IgD-negative memory B cell (primary cell): ENCODE results near the gene PHACTR3. TPM values are rescaled to one million over a fixed set of nuclear protein-coding genes. Genes with fewer than 3 reads are reported as not detected.

ENCODE experiments used
- H3K27ac Mint-ChIP-seq, 3 donors: one replicate each; pipeline ENCODE4 v1.8.0; 2020 to 2022; ENCODE audit warnings: mild to moderate bottlenecking in 3 of 3, mixed read lengths in 3 of 3, moderate library complexity in 1 of 3
- H3K27me3 Mint-ChIP-seq: one replicate; pipeline ENCODE4 v1.8.0; 2021; ENCODE audit warnings: mixed read lengths
- H3K36me3 Mint-ChIP-seq: one replicate; pipeline ENCODE4 v1.8.0; 2020; ENCODE audit warnings: mild to moderate bottlenecking, mixed read lengths
- H3K4me1 Mint-ChIP-seq, 3 donors: one replicate each; pipeline ENCODE4 v1.8.0; 2020 to 2022; ENCODE audit warnings: mixed read lengths in 3 of 3, mild to moderate bottlenecking in 1 of 3
- H3K4me3 Mint-ChIP-seq, 4 donors: one replicate each; pipeline ENCODE4 v1.8.0; 2020 to 2022; ENCODE audit warnings: mild to moderate bottlenecking in 4 of 4, mixed read lengths in 4 of 4, moderate library complexity in 3 of 4
- H3K9me3 Mint-ChIP-seq, 3 donors: one replicate each; pipeline ENCODE4 v1.8.0; 2020 to 2021; ENCODE audit warnings: mixed read lengths in 3 of 3, mild to moderate bottlenecking in 1 of 3
- polyA plus RNA-seq: library from polyadenylated mRNA; unstranded; fragments of 300-500 nt; fragmentation: Illumina TruSeq; gene quantifications from one replicate; pipeline ENCODE4 v1.2.3, GENCODE V29; 2021

PHACTR3 gene
- polyA plus RNA-seq, 1 donor from 2014 or later, result not detected

DNA sequence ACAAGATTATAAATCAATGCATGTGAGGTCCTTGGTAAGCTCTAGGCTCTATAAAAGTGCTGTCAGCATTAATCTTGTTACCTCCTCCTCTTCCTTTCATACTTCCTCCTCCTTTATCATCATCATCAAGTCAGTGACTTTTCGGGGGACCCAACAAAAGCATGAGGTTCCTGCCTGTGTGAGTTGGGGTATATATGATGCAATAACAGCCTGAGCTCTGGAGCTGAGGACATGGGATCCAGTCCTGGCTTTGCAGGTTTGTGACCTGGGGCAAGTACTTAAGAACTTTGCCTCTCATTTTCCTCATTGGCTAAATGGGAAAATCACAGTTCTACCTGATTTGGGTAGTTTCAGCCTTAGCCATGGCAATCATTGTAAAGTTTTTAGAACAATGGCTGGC is 7.1 kb upstream of the PHACTR3 start:
- Mint-ChIP-seq H3K4me1 (peaks cover 0 to 2% (median 0%) of the 10 kb centered on the region in 3 donors), H3K27me3 (peaks cover 16% of the 10 kb centered on the region), H3K9me3 (peaks cover 0 to 4% (median 0%) of the 10 kb centered on the region in 3 donors)

GRCh38 chr20:59598625-59599310 is 5.6 kb upstream of the PHACTR3 start:
- Mint-ChIP-seq H3K9me3 (no peaks in the 10 kb centered on the region), H3K4me3 (no peak overlapping the region), H3K4me1 (peaks cover 0 to 2% (median 0%) of the 10 kb centered on the region in 3 donors), H3K27me3 (peaks cover 24% of the 10 kb centered on the region), H3K27ac (no peak overlapping the region), H3K36me3 (no peaks in the 10 kb centered on the region)

More for the DNA sequence above, 7.1 kb upstream of the PHACTR3 start:
- H3K36me3 Mint-ChIP-seq, result no peaks in the 10 kb centered on the region
- H3K27ac Mint-ChIP-seq, result no peak overlapping the region
- H3K4me3 Mint-ChIP-seq, result no peak overlapping the region

DNA sequence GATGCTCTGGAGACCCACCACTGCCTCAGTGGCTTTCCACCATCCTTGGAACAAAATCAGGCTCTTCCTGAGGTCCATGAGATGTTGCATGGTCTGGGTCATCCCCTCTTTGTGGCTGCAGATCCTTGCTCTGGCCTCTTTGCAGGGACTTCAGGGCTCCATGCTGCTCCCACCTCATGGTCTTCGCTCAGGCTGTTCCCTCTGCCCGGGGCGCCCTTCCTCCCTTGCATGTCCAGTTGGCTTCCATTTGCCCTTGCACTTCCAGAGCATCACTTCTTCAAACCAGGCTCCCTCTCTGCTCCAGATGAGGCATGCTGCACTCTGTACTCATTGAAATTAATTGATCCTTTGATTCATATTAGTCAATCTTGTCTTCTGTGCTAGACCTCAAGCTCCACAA is 4.4 kb upstream of the PHACTR3 start:
- Mint-ChIP-seq H3K4me1 (peaks cover 0 to 2% (median 0%) of the 10 kb centered on the region in 3 donors), H3K27ac (peak overlapping the region in 1 of 3 donors; percentile 72), H3K27me3 (peaks cover 22% of the 10 kb centered on the region), H3K9me3 (no peaks in the 10 kb centered on the region), H3K4me3 (no peak overlapping the region), H3K36me3 (no peaks in the 10 kb centered on the region)

DNA sequence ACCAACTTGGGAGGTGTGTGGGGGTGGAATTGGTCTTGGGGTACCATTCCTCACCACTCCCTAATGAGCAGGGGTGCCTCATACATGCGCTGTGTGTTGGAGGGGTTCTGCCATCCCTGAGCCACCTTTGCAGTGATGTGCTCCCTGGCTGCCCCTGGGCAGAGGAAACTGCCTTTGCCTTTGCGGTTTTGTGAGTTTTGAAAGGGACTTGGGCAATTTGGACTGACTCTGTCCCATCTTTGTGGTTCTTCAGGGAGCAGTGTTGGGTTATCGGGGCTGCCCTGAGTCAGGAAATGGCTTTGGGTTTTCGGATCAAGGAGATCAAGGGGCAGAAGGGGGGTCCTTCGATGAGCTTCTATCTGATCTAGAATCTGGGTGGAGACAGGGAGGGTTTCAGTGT is 3.9 kb upstream of the PHACTR3 start:
- Mint-ChIP-seq H3K27ac (no peak overlapping the region), H3K36me3 (no peaks in the 10 kb centered on the region), H3K27me3 (peaks cover 22% of the 10 kb centered on the region), H3K4me1 (peaks cover 0 to 2% (median 0%) of the 10 kb centered on the region in 3 donors), H3K4me3 (no peak overlapping the region), H3K9me3 (no peaks in the 10 kb centered on the region)

- Mint-ChIP-seq H3K4me3 (no peak overlapping the region), H3K9me3 (no peaks in the 10 kb centered on the region), H3K36me3 (no peaks in the 10 kb centered on the region), H3K27ac (no peak overlapping the region), H3K27me3 (peaks cover 29% of the 10 kb centered on the region), H3K4me1 (peaks cover 0 to 2% (median 0%) of the 10 kb centered on the region in 3 donors)
Observed at GRCh38 chr20:59602546-59603080, 1.7 kb upstream of the PHACTR3 start.

GRCh38 chr20:59603176-59603575 is 1.2 kb upstream of the PHACTR3 start:
- no peak overlapping the region for H3K4me3 Mint-ChIP-seq
- H3K27me3 Mint-ChIP-seq, result peaks cover 28% of the 10 kb centered on the region
- no peaks in the 10 kb centered on the region for H3K9me3 Mint-ChIP-seq
- no peaks in the 10 kb centered on the region for H3K36me3 Mint-ChIP-seq
- no peak overlapping the region for H3K27ac Mint-ChIP-seq
- H3K4me1 Mint-ChIP-seq, result peaks cover 0 to 2% (median 0%) of the 10 kb centered on the region in 3 donors

GRCh38 chr20:59604741-59605600 is 631 bp downstream of the PHACTR3 start:
- H3K27ac Mint-ChIP-seq, result no peak overlapping the region

GRCh38 chr20:59605601-59606364 is 1.4 kb downstream of the PHACTR3 start:
- H3K27ac Mint-ChIP-seq, result no peak overlapping the region
- H3K27me3 Mint-ChIP-seq, result peaks cover 28% of the 10 kb centered on the region
- H3K4me1 Mint-ChIP-seq, result peaks cover 0 to 2% (median 0%) of the 10 kb centered on the region in 3 donors

More at GRCh38 chr20:59604741-59605600, 631 bp downstream of the PHACTR3 start:
- no peaks in the 10 kb centered on the region for H3K9me3 Mint-ChIP-seq
- H3K27me3 Mint-ChIP-seq, result peaks cover 30% of the 10 kb centered on the region
- no peak overlapping the region for H3K4me3 Mint-ChIP-seq
- no peaks in the 10 kb centered on the region for H3K36me3 Mint-ChIP-seq
- peaks cover 0 to 2% (median 0%) of the 10 kb centered on the region in 3 donors for H3K4me1 Mint-ChIP-seq

DNA sequence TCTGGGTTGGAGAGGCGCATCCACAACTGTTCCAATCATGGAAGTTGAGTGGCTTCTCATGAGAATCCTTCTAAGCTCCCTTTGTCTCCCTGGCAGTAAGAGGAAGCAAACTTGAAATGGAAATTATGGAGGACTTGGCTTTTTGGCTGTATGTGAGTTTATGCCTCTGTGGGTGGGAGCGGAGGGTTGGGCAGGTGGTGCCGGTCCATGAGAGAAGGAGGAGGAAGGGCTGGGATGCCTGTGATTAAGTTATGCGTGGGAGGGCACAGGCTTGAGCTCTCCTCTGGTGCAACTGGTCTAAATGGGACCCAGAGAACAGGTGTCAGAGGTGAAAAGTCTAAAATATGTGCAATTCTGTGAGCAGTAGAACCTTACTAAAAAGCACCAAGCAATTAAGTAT is 2.2 kb downstream of the PHACTR3 start:
- Mint-ChIP-seq H3K27ac (no peak overlapping the region), H3K4me3 (peak overlapping the region in 1 of 4 donors; percentile 35), H3K4me1 (peaks cover 0 to 2% (median 0%) of the 10 kb centered on the region in 3 donors), H3K36me3 (no peaks in the 10 kb centered on the region), H3K27me3 (peaks cover 28% of the 10 kb centered on the region), H3K9me3 (no peaks in the 10 kb centered on the region)

More at GRCh38 chr20:59605601-59606364, 1.4 kb downstream of the PHACTR3 start:
- no peak overlapping the region for H3K4me3 Mint-ChIP-seq
- no peaks in the 10 kb centered on the region for H3K9me3 Mint-ChIP-seq
- no peaks in the 10 kb centered on the region for H3K36me3 Mint-ChIP-seq

DNA sequence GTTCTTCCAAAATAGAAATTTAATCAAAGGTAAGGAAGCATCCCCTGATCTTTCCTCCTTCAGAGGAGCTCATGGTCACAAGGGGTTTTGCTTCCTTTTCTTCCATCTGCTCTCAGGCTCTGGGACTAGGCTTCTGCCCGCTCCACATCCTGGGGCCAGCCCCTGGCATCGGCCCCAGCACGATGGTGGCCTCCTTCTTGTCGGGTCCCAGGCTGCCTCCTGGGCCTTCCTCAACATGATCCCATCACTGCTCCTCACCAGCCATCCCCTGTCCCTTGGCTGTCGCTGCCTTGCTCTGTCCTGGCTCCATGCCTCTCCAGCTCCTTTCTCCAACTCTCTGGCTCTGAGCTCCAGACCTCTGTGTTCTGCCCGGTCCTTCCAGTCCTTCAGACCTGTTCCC is 4.1 kb downstream of the PHACTR3 start:
- no peaks in the 10 kb centered on the region for H3K36me3 Mint-ChIP-seq
- H3K4me3 Mint-ChIP-seq, result no peak overlapping the region

GRCh38 chr20:59608871-59609270 is 4.5 kb downstream of the PHACTR3 start:
- peaks cover 0 to 2% (median 0%) of the 10 kb centered on the region in 3 donors for H3K4me1 Mint-ChIP-seq
- H3K4me3 Mint-ChIP-seq, result no peak overlapping the region
- no peaks in the 10 kb centered on the region for H3K36me3 Mint-ChIP-seq
- no peaks in the 10 kb centered on the region for H3K9me3 Mint-ChIP-seq
- peaks cover 21% of the 10 kb centered on the region for H3K27me3 Mint-ChIP-seq
- no peak overlapping the region for H3K27ac Mint-ChIP-seq

More for the DNA sequence above, 4.1 kb downstream of the PHACTR3 start:
- peaks cover 24% of the 10 kb centered on the region for H3K27me3 Mint-ChIP-seq
- peaks cover 0 to 2% (median 0%) of the 10 kb centered on the region in 3 donors for H3K4me1 Mint-ChIP-seq
- no peaks in the 10 kb centered on the region for H3K9me3 Mint-ChIP-seq
- H3K27ac Mint-ChIP-seq, result no peak overlapping the region

DNA sequence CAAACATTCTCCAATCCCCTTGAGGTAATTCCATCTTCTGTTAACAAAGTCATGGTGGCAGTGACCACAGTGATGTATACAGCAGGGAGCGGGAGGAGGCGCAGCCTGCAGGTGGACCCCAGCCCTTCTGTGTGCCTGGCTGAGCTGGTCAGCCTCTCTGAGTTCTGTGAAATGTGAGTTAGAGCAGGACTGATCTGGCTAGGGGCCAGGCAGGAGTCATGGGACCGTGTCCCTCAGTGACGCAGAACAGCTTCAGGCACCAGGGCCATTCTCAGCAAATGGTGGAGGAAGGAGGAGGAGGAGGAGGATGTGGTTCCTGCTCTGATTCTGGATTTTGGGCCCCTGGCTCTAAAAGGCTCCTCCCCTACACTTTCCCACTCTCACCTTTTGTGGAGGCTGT is 6.9 kb downstream of the PHACTR3 start:
- Mint-ChIP-seq H3K27ac (peak overlapping the region in 1 of 3 donors; percentile 6), H3K4me3 (no peak overlapping the region), H3K36me3 (no peaks in the 10 kb centered on the region), H3K27me3 (peaks cover 19% of the 10 kb centered on the region), H3K9me3 (peaks cover 0 to 2% (median 0%) of the 10 kb centered on the region in 3 donors), H3K4me1 (peaks cover 0 to 2% (median 0%) of the 10 kb centered on the region in 3 donors)

GRCh38 chr20:59613861-59614260 is 9.5 kb downstream of the PHACTR3 start:
- peaks cover 0 to 2% (median 0%) of the 10 kb centered on the region in 3 donors for H3K9me3 Mint-ChIP-seq
- no peak overlapping the region for H3K4me3 Mint-ChIP-seq
- H3K4me1 Mint-ChIP-seq, result peaks cover 0 to 2% (median 0%) of the 10 kb centered on the region in 3 donors
- no peaks in the 10 kb centered on the region for H3K36me3 Mint-ChIP-seq
- no peak overlapping the region for H3K27ac Mint-ChIP-seq
- H3K27me3 Mint-ChIP-seq, result peaks cover 6% of the 10 kb centered on the region

GRCh38 chr20:59614714-59615113 is 10.4 kb downstream of the PHACTR3 start:
- Mint-ChIP-seq H3K4me3 (no peak overlapping the region), H3K9me3 (peaks cover 0 to 2% (median 0%) of the 10 kb centered on the region in 3 donors), H3K27ac (no peak overlapping the region), H3K36me3 (no peaks in the 10 kb centered on the region), H3K4me1 (no peaks in the 10 kb centered on the region), H3K27me3 (peaks cover 4% of the 10 kb centered on the region)
